K562 (cell line): ENCODE data around the gene SAMD4A.

ENCODE experiments used
- MAFK ChIP-seq: IDR thresholded peaks from 2 replicates; pipeline ENCODE4 v1.6.1; 2011; ENCODE audit warnings: low read length, improper control_type of control experiment
- RBM22 ChIP-seq: fragments of 200-400 bp; formaldehyde crosslinking; IDR thresholded peaks from 2 replicates; pipeline ENCODE4 v1.6.1; 2018; ENCODE audit warnings: low read length, low read depth; ENCODE audit not compliant: poor library complexity, severe bottlenecking
- TF ChIP-seq, protein P1 (sequence below): fragments of 250-450 bp; sonication (Bioruptor Pico); IDR thresholded peaks from 2 replicates; pipeline ENCODE4 v1.5.0; 2020; ENCODE audit warnings: mild to moderate bottlenecking, borderline replicate concordance

DNA sequence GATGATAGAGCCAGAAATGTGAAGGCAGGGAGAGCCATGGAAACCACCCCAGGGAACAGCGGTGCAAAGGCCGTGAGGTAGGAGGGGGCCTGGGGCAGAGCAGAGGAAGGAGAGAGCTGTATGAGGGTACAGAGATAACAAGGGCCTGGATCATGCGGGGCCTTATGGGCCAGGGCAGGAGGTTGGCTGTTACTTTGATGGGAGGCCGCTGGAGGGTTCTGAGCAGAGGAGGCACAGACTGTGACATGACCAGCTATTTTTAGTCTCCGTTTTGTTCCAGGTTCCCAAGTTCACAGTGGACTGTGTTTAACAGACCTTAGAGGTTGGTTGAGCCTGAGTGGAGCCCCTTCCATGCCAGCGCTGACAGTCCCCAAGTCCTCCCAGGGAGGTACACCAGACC lies 217.1 kb downstream of the SAMD4A start:
- no peak for TF ChIP-seq RBM22
- TF ChIP-seq, protein P1, sequence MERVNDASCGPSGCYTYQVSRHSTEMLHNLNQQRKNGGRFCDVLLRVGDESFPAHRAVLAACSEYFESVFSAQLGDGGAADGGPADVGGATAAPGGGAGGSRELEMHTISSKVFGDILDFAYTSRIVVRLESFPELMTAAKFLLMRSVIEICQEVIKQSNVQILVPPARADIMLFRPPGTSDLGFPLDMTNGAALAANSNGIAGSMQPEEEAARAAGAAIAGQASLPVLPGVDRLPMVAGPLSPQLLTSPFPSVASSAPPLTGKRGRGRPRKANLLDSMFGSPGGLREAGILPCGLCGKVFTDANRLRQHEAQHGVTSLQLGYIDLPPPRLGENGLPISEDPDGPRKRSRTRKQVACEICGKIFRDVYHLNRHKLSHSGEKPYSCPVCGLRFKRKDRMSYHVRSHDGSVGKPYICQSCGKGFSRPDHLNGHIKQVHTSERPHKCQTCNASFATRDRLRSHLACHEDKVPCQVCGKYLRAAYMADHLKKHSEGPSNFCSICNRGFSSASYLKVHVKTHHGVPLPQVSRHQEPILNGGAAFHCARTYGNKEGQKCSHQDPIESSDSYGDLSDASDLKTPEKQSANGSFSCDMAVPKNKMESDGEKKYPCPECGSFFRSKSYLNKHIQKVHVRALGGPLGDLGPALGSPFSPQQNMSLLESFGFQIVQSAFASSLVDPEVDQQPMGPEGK (CRISPR knock-in tag) = no peak
- no peak for TF ChIP-seq MAFK
